CD4-positive, alpha-beta memory T cell (primary cell): ENCODE data around the gene RGS1. TPM values are rescaled to one million over a fixed set of nuclear protein-coding genes. Genes with fewer than 3 reads are reported as not detected.

Experiments
- CTCF ChIA-PET: fragments of 350-600 bp; sonication (Branson Sonifier 250); formaldehyde crosslinking; loops from one replicate; lab custom pipeline; 2021; ENCODE audit warnings: inconsistent platforms; ENCODE audit not compliant: partially characterized antibody; lab: Charles Lee
- POLR2A ChIA-PET: fragments of 350-600 bp; sonication (Branson Sonifier 250); formaldehyde crosslinking; loops from one replicate; lab custom pipeline; 2021; ENCODE audit not compliant: partially characterized antibody; lab: Charles Lee
- DNase-seq, 5 donors: peaks; one replicate each; pipeline versions ENCODE4 v3.0.0 to v3.0.0-alpha.2; 2020 to 2022; ENCODE audit warnings: mixed read lengths in 1 of 5
- H3K27ac ChIP-seq: one replicate; pipeline ENCODE4 v1.7.0; 2013; ENCODE audit warnings: low read depth, low read length
- H3K27me3 ChIP-seq: 2 replicates; pipeline ENCODE4 v1.7.0; 2013; ENCODE audit warnings: mild to moderate bottlenecking, low read length, moderate library complexity; ENCODE audit not compliant: insufficient read depth
- H3K36me3 ChIP-seq: 2 replicates; pipeline ENCODE4 v1.7.0; 2013; ENCODE audit warnings: mild to moderate bottlenecking, low read length, moderate library complexity; ENCODE audit not compliant: insufficient read depth
- H3K4me1 ChIP-seq: 2 replicates; pipeline ENCODE4 v1.7.0; 2013; ENCODE audit warnings: mild to moderate bottlenecking, low read length, moderate library complexity; ENCODE audit not compliant: insufficient read depth
- H3K4me3 ChIP-seq, 2 donors: one replicate each; pipeline ENCODE4 v1.7.0; 2013; ENCODE audit warnings: low read length in 2 of 2, mild to moderate bottlenecking in 1 of 2
- H3K9me3 ChIP-seq, 2 donors: one replicate each; pipeline ENCODE4 v1.7.0; 2013; ENCODE audit warnings: low read length in 2 of 2, control low read depth in 1 of 2; ENCODE audit not compliant: control insufficient read depth in 1 of 2
- H3K27ac Mint-ChIP-seq, 7 donors: one replicate each; pipeline ENCODE4 v1.8.0; 2020 to 2021; ENCODE audit warnings: mixed read lengths in 7 of 7, mild to moderate bottlenecking in 6 of 7, inconsistent platforms in 3 of 7, moderate library complexity in 3 of 7
- H3K27me3 Mint-ChIP-seq, 2 donors: one replicate each; pipeline ENCODE4 v1.8.0; 2020 to 2021; ENCODE audit warnings: mixed read lengths in 2 of 2
- H3K36me3 Mint-ChIP-seq, 2 donors: one replicate each; pipeline ENCODE4 v1.8.0; 2020 to 2021; ENCODE audit warnings: mixed read lengths in 2 of 2, inconsistent platforms in 1 of 2, mild to moderate bottlenecking in 1 of 2
- H3K4me1 Mint-ChIP-seq, 4 donors: one replicate each; pipeline ENCODE4 v1.8.0; 2020 to 2021; ENCODE audit warnings: mixed read lengths in 4 of 4, mild to moderate bottlenecking in 1 of 4
- H3K4me3 Mint-ChIP-seq, 8 donors: one replicate each; pipeline ENCODE4 v1.8.0; 2020 to 2021; ENCODE audit warnings: mixed read lengths in 8 of 8, mild to moderate bottlenecking in 7 of 8, moderate library complexity in 6 of 8, inconsistent platforms in 3 of 8
- H3K9me3 Mint-ChIP-seq, 8 donors: one replicate each; pipeline ENCODE4 v1.8.0; 2020 to 2021; ENCODE audit warnings: mixed read lengths in 8 of 8, mild to moderate bottlenecking in 5 of 8, inconsistent platforms in 3 of 8, moderate library complexity in 1 of 8
- intact Hi-C: fragments of 100-400 bp; cut with micrococcal nuclease; formaldehyde crosslinking; loops from one replicate; pipeline ENCODE4 v1.15.1; 2023
- polyA plus RNA-seq, 2 donors: library from polyadenylated mRNA; unstranded; fragments of 300-500 nt; fragmentation: Illumina TruSeq; gene quantifications; one replicate each; pipeline ENCODE4 v1.2.3, GENCODE V29; 2021
- total RNA-seq, 2 experiments: library from RNA; stranded (reverse); gene quantifications; one replicate each; pipeline ENCODE4 v1.2.3, GENCODE V29; 2021

The RGS1 gene, protein sequence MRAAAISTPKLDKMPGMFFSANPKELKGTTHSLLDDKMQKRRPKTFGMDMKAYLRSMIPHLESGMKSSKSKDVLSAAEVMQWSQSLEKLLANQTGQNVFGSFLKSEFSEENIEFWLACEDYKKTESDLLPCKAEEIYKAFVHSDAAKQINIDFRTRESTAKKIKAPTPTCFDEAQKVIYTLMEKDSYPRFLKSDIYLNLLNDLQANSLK
- total RNA-seq: 10 to 100 TPM in 1 of 2 experiments, 1 to 10 TPM in 1; 9.9 to 12.0 TPM
- 100 to 1,000 TPM in 1 of 2 donors, 10 to 100 TPM in 1; 17.7 to 120 TPM for polyA plus RNA-seq

DNA sequence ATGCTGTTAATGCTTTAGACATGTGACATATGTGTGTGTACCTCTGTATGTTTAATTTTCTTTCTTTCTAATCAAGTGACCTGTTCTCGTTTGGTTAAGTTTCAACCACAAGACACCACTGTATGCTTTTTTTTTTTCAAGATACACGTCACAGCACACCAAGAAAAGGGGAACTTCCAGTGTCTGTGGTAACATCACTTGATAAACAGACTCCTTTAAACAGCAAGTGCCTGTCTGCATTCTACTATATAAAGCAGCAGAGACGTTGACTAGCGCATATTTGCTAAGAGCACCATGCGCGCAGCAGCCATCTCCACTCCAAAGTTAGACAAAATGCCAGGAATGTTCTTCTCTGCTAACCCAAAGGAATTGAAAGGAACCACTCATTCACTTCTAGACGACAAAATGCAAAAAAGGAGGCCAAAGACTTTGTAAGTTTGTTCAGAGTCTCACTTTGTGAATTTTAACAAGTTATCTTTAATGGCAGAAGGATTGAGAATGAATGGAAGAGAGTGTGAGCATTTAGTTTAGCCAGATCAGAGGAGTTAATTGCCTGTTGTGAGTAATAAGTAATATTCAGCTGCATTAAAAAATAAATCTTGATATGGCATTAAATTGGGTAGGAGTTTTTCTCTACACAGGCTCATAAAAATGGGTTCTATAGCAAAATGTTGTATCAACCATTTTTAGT is at the start of gene RGS1:
Gene RGS1 (plus strand): TSS at position 275 of the 691 bp plus-strand sequence. CDS start 20 bp downstream, at position 295.
- H3K36me3 ChIP-seq: no peaks in the 10 kb centered on the region
- intact Hi-C loops: loop anchor here (1.0 to 2.0 kb wide), 4 partner anchors 17 to 231 kb away; no protein-coding TSS in a partner anchor
- Mint-ChIP-seq H3K4me1 (peaks cover 61 to 81% (median 75%) of the 10 kb centered on the region in 4 donors), H3K4me3 (peak within 1 kb of the TSS; percentile 83 to 95 (median 88)), H3K36me3 (peaks cover 6 to 17% of the 10 kb centered on the region in 2 donors), H3K27me3 (peaks cover 0 to 3% of the 10 kb centered on the region in 2 donors), H3K9me3 (peaks cover 0 to 8% (median 4%) of the 10 kb centered on the region in 8 donors), H3K27ac (peak within 1 kb of the TSS; percentile 93 to 100 (median 99))
- CTCF ChIA-PET: no interaction called here
- H3K4me3 ChIP-seq: peak within 1 kb of the TSS in 1 of 2 donors; percentile 55
- DNase-seq: peak; percentile 81 to 91 (median 83)
- H3K4me1 ChIP-seq: peaks cover 92% of the 10 kb centered on the region
- POLR2A ChIA-PET: interaction anchor here (0.6 to 1.3 kb wide), 2 partner anchors 59 to 482 kb away, joined by 3 to 7 read pairs; no protein-coding TSS in a partner anchor
- peak within 1 kb of the TSS; percentile 56 for H3K27ac ChIP-seq
- no peaks in the 10 kb centered on the region for H3K9me3 ChIP-seq
- no peaks in the 10 kb centered on the region for H3K27me3 ChIP-seq

DNA sequence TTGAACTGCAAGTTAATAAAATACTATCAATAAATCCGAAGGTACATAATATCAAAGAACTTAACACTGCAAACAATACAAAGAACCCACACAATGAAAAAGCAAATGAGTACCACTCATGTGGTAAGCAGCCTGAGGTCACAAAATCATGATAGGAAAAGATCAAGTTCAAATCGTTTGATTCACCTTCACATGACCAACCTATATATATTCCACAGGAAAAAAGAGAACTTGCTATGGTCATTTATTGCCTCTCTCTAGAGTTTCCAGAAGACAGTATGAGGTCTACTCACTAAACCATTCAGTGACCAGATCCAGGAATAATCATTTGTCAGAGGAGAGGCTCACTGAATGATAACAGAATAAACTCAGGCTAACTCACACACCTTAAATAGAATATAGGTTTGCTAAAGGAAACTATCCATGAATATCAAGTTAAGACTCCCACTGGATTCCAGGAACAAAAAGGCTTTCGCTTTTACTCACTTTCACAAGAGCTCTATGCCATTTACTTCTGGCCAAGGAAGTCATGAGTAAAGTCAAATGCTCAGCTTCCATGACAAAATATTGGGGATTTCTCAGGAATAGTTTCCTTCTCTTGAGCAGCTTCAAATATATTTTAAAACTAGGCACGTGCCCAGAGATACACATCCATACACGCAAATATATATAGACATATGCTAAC is 48.3 kb upstream of the RGS1 start:
- Histone ChIP-seq H3K36me3 (no peaks in the 10 kb centered on the region), H3K27me3 (no peaks in the 10 kb centered on the region), H3K4me1 (peaks cover 18% of the 10 kb centered on the region), H3K4me3 (no peak overlapping the region), H3K9me3 (no peaks in the 10 kb centered on the region), H3K27ac (no peak overlapping the region)
- DNase-seq: no peak
- no peaks in the 10 kb centered on the region for H3K36me3 Mint-ChIP-seq
- intact Hi-C loops: loop anchor here (1.0 kb wide), 1 partner anchor 10 kb away; no protein-coding TSS in a partner anchor
- peaks cover 17 to 33% (median 25%) of the 10 kb centered on the region in 4 donors for H3K4me1 Mint-ChIP-seq
- no peak overlapping the region for H3K4me3 Mint-ChIP-seq
- ChIA-PET CTCF (no interaction called here), POLR2A (interaction anchor here (0.9 kb wide), 1 partner anchor 12 kb away, joined by 3 read pairs; no protein-coding TSS in a partner anchor)
- H3K27ac Mint-ChIP-seq: no peak overlapping the region
- H3K9me3 Mint-ChIP-seq: peaks cover 0 to 4% (median 0%) of the 10 kb centered on the region in 8 donors
- no peaks in the 10 kb centered on the region for H3K27me3 Mint-ChIP-seq

DNA sequence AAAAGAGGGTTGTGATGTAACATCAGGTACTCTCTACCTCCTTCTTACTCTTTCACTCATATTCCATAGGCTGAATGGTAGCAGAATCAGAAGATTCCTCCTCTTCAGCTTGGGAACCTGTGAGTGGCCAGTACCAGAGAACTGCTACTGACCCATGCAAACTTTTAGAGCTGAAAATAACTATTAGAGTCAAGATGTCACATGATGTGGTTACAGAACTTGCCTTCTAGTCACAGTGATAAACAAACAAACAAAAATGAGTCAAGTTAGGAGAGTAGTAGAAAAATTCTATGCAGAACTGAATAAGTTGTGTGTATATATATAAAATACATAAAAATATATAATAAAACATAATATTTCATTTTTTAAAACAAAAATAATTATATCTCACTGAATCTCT is 47.6 kb upstream of the RGS1 start:
- CTCF ChIA-PET: interaction anchor here (1.5 kb wide), 1 partner anchor 51 kb away, joined by 4 read pairs; no protein-coding TSS in a partner anchor
- no peak overlapping the region for H3K4me3 Mint-ChIP-seq
- POLR2A ChIA-PET: interaction anchor here (0.9 kb wide), 1 partner anchor 11 kb away, joined by 3 read pairs; no protein-coding TSS in a partner anchor

DNA sequence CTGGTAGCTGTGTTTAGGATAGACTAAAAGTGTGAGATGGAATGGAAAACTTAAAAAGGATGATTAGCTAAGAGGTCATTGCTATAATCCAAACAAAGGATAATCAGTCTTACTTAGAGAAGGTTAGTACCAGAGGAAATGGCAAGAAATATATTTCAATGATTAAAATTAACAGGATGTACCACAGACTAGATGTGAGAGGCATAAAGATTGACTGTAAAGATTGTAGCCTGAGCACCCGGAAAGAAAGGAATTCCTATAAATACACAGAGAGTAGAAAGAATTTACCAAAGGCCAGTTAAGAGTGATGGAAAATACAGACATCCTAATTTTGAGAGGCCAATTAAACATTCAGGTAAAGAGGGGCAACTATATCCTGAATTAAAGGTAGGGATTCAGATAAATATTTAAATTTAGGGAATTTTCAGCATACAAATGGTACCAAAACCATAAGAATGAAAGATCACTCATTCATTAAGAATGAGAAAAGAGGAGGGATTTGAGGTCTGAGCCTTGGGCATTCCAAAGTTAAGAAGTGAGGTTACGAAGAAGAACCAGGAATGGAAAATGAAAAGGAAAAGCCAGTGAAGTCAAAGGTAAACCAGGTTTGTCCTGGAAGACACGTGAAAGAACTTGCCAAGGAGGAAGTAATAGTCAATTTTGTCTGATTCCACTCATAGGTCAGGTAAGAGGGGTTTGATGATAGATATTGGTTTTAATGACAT is 46.4 kb upstream of the RGS1 start:
- intact Hi-C loops: no loop called here
- H3K4me3 ChIP-seq: no peak overlapping the region
- Mint-ChIP-seq H3K4me3 (no peak overlapping the region), H3K36me3 (no peaks in the 10 kb centered on the region), H3K4me1 (peaks cover 17 to 33% (median 23%) of the 10 kb centered on the region in 4 donors), H3K9me3 (peaks cover 0 to 4% (median 0%) of the 10 kb centered on the region in 8 donors), H3K27me3 (no peaks in the 10 kb centered on the region), H3K27ac (no peak overlapping the region)
- peaks cover 18% of the 10 kb centered on the region for H3K4me1 ChIP-seq
- no peak for DNase-seq
- H3K9me3 ChIP-seq: no peaks in the 10 kb centered on the region
- ChIA-PET CTCF (interaction anchor here (1.0 to 2.0 kb wide), 3 partner anchors 10 to 52 kb away, joined by 4 to 5 read pairs (median 5); no protein-coding TSS in a partner anchor), POLR2A (interaction anchor here (0.8 kb wide), 1 partner anchor 12 kb away, joined by 5 read pairs; no protein-coding TSS in a partner anchor)
- H3K27ac ChIP-seq: no peak overlapping the region
- no peaks in the 10 kb centered on the region for H3K36me3 ChIP-seq
- no peaks in the 10 kb centered on the region for H3K27me3 ChIP-seq

More for the DNA sequence above, 47.6 kb upstream of the RGS1 start:
- H3K36me3 ChIP-seq: no peaks in the 10 kb centered on the region
- peaks cover 17 to 33% (median 25%) of the 10 kb centered on the region in 4 donors for H3K4me1 Mint-ChIP-seq
- no peaks in the 10 kb centered on the region for H3K27me3 Mint-ChIP-seq
- no peaks in the 10 kb centered on the region for H3K36me3 Mint-ChIP-seq
- H3K4me1 ChIP-seq: peaks cover 18% of the 10 kb centered on the region
- H3K27me3 ChIP-seq: no peaks in the 10 kb centered on the region
- DNase-seq: no peak
- no peak overlapping the region for H3K27ac ChIP-seq
- H3K9me3 Mint-ChIP-seq: peaks cover 0 to 4% (median 0%) of the 10 kb centered on the region in 8 donors
- intact Hi-C loops: loop anchor here (1.0 kb wide), 1 partner anchor 11 kb away; no protein-coding TSS in a partner anchor
- H3K27ac Mint-ChIP-seq: no peak overlapping the region
- no peak overlapping the region for H3K4me3 ChIP-seq
- H3K9me3 ChIP-seq: no peaks in the 10 kb centered on the region

DNA sequence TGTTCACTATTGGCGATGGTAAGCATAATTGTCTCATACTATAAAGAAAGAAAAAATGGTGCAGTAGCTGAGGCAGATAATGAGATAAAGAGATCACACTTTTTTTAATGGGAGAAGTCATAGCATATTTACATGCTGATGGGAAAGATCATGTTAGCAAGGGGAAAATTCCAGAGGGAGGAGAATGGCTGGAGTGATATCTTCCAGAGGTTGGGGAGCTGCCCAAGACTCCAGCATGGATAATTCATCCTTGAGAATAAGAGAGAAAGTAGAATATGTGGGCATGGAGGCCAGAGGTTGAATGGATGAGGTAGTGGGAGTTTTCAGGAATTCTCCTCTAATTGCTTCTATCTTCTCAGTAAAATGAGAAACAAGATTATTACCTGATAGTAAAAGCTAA is 45.8 kb upstream of the RGS1 start:
- ChIA-PET POLR2A (interaction anchor here (0.8 kb wide), 1 partner anchor 13 kb away, joined by 5 read pairs; no protein-coding TSS in a partner anchor), CTCF (interaction anchor here (1.0 to 2.0 kb wide), 2 partner anchors 9 to 13 kb away, joined by 5 read pairs; no protein-coding TSS in a partner anchor)
- no peaks in the 10 kb centered on the region for H3K36me3 ChIP-seq
- DNase-seq: no peak
- Mint-ChIP-seq H3K36me3 (no peaks in the 10 kb centered on the region), H3K4me3 (peak overlapping the region in 2 of 8 donors; percentile 6 to 8), H3K4me1 (peaks cover 17 to 33% (median 22%) of the 10 kb centered on the region in 4 donors), H3K27me3 (no peaks in the 10 kb centered on the region), H3K27ac (peak overlapping the region in 2 of 7 donors; percentile 34 to 73), H3K9me3 (peaks cover 0 to 4% (median 0%) of the 10 kb centered on the region in 8 donors)
- H3K27ac ChIP-seq: no peak overlapping the region
- intact Hi-C loops: no loop called here
- H3K4me1 ChIP-seq: peaks cover 18% of the 10 kb centered on the region
- H3K4me3 ChIP-seq: no peak overlapping the region
- H3K27me3 ChIP-seq: no peaks in the 10 kb centered on the region
- H3K9me3 ChIP-seq: no peaks in the 10 kb centered on the region

DNA sequence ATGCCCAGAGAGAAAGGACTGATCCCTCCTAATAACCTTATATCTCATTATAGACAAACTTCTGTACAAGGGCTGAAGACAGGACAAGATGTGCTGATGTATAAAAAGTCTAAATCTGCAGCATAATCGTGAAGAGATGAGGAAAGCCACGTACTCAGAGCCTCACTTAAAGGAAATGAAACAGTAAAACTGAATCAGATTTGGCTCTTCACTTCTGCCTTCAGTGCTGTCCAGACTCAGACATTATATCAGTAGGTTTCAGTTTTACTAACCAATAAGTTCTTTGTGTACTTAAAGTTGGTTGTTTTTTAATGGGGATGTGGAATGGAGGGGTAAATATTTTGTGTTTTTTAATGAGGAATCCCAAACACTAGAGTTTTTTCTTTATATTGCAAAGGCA is 45.3 kb upstream of the RGS1 start:
- peaks cover 0 to 4% (median 0%) of the 10 kb centered on the region in 8 donors for H3K9me3 Mint-ChIP-seq
- intact Hi-C loops: no loop called here
- H3K4me1 Mint-ChIP-seq: peaks cover 17 to 33% (median 22%) of the 10 kb centered on the region in 4 donors
- H3K4me3 ChIP-seq: no peak overlapping the region
- ChIA-PET POLR2A (interaction anchor here (0.8 kb wide), 1 partner anchor 13 kb away, joined by 5 read pairs; no protein-coding TSS in a partner anchor), CTCF (interaction anchor here (1.0 to 2.0 kb wide), 2 partner anchors 9 to 13 kb away, joined by 5 read pairs; no protein-coding TSS in a partner anchor)
- peak overlapping the region in 3 of 8 donors; percentile 8 to 59 (median 17) for H3K4me3 Mint-ChIP-seq
- no peak overlapping the region for H3K27ac ChIP-seq
- H3K27me3 ChIP-seq: no peaks in the 10 kb centered on the region
- H3K27me3 Mint-ChIP-seq: no peaks in the 10 kb centered on the region
- peak overlapping the region in 3 of 7 donors; percentile 24 to 73 (median 34) for H3K27ac Mint-ChIP-seq
- no peak for DNase-seq
- H3K36me3 Mint-ChIP-seq: no peaks in the 10 kb centered on the region
- no peaks in the 10 kb centered on the region for H3K36me3 ChIP-seq
- no peaks in the 10 kb centered on the region for H3K9me3 ChIP-seq
- H3K4me1 ChIP-seq: peaks cover 18% of the 10 kb centered on the region
